ENCODE measurements around the gene IPCEF1. TPM values are rescaled to one million over a fixed set of nuclear protein-coding genes. Genes with fewer than 3 reads are reported as not detected.

IPCEF1 gene
- total RNA-seq, 4 donors from 2014 or later, result 34.4 to 86.4 (median 73.6) TPM

GRCh38 chr6:154258064-154258757 is 98.4 kb downstream of the IPCEF1 start:
- Histone ChIP-seq H3K9me3 (no peaks in the 10 kb centered on the region), H3K27ac (no peak overlapping the region)

GRCh38 chr6:154257067-154257466 is 99.5 kb downstream of the IPCEF1 start:
- intact Hi-C loops (cut with DNase I), result no loop called here
- Histone ChIP-seq H3K27ac (no peak overlapping the region), H3K9me3 (no peaks in the 10 kb centered on the region), H3K36me3 (no peaks in the 10 kb centered on the region), H3K4me3 (replicated peaks in 1 of 3) (no peak overlapping the region), H3K27me3 (no peaks in the 10 kb centered on the region), H3K4me1 (no peaks in the 10 kb centered on the region)
- TF ChIP-seq, protein P1, sequence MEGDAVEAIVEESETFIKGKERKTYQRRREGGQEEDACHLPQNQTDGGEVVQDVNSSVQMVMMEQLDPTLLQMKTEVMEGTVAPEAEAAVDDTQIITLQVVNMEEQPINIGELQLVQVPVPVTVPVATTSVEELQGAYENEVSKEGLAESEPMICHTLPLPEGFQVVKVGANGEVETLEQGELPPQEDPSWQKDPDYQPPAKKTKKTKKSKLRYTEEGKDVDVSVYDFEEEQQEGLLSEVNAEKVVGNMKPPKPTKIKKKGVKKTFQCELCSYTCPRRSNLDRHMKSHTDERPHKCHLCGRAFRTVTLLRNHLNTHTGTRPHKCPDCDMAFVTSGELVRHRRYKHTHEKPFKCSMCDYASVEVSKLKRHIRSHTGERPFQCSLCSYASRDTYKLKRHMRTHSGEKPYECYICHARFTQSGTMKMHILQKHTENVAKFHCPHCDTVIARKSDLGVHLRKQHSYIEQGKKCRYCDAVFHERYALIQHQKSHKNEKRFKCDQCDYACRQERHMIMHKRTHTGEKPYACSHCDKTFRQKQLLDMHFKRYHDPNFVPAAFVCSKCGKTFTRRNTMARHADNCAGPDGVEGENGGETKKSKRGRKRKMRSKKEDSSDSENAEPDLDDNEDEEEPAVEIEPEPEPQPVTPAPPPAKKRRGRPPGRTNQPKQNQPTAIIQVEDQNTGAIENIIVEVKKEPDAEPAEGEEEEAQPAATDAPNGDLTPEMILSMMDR (IDR thresholded peaks at IDR 0.05), result no peak
- TF ChIP-seq POLR2A (IDR thresholded peaks at IDR 0.05), result no peak
- WGBS, 2 donors, result 70 to 81% methylated on average over 1 of the region's 1 CpG
- no peak for DNase-seq

More at GRCh38 chr6:154258064-154258757, 98.4 kb downstream of the IPCEF1 start:
- intact Hi-C loops (cut with DNase I), result no loop called here
- WGBS, 2 donors, result 93% methylated on average over 4 of the region's 4 CpGs
- Histone ChIP-seq H3K4me3 (replicated peaks in 1 of 3) (no peak overlapping the region), H3K36me3 (no peaks in the 10 kb centered on the region), H3K27me3 (no peaks in the 10 kb centered on the region), H3K4me1 (no peaks in the 10 kb centered on the region)
- TF ChIP-seq POLR2A (IDR thresholded peaks at IDR 0.05), result no peak
- TF ChIP-seq, protein P1 (IDR thresholded peaks at IDR 0.05), result no peak
- DNase-seq, result no peak

GRCh38 chr6:154252678-154253077 is 103.9 kb downstream of the IPCEF1 start:
- no peaks in the 10 kb centered on the region for H3K9me3 ChIP-seq
- DNase-seq, result no peak
- 70 to 85% methylated on average over 3 of the region's 3 CpGs for WGBS, 2 donors
- H3K4me1 ChIP-seq, result no peaks in the 10 kb centered on the region
- TF ChIP-seq, protein P1 (IDR thresholded peaks at IDR 0.05), result no peak
- no peak for TF ChIP-seq POLR2A (IDR thresholded peaks at IDR 0.05)
- no peak overlapping the region for H3K27ac ChIP-seq
- no peaks in the 10 kb centered on the region for H3K36me3 ChIP-seq
- no peak overlapping the region for H3K4me3 ChIP-seq (replicated peaks in 1 of 3)
- intact Hi-C loops (cut with DNase I), result no loop called here
- no peaks in the 10 kb centered on the region for H3K27me3 ChIP-seq

DNA sequence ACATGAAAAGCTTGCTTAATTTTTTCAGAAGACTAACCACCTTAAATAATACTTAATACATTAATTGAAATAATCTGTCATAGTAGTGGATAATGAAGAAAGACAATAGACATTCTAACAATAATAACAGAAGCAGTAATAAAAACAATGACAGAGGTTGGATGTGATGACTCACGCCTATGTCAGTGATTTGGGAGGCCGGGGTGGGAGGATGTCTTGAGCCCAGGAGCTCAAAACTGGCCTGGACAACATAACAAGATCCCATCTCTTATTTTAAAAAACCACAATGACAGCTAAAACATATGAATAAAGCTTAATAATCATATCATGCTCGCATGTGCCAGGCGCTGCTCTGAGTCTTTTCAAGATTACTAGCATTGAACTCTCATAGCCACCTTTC is 105.5 kb downstream of the IPCEF1 start:
- intact Hi-C loops (cut with DNase I), result no loop called here
- no peak for DNase-seq
- WGBS, 2 donors, result 87 to 88% methylated on average over 4 of the region's 4 CpGs
- Histone ChIP-seq H3K9me3 (no peaks in the 10 kb centered on the region), H3K27ac (no peak overlapping the region), H3K27me3 (no peaks in the 10 kb centered on the region), H3K4me3 (replicated peaks in 1 of 3) (no peak overlapping the region), H3K36me3 (peaks cover 0 to 3% of the 10 kb centered on the region in 2 donors), H3K4me1 (no peaks in the 10 kb centered on the region)
- TF ChIP-seq, protein P1 (IDR thresholded peaks at IDR 0.05), result no peak
- TF ChIP-seq POLR2A (IDR thresholded peaks at IDR 0.05), result no peak

- Histone ChIP-seq H3K9me3 (no peaks in the 10 kb centered on the region), H3K4me3 (replicated peaks in 1 of 3) (no peak overlapping the region), H3K36me3 (peaks cover 0 to 3% of the 10 kb centered on the region in 2 donors), H3K27ac (peak overlapping the region in 1 of 3 donors; percentile 13), H3K27me3 (no peaks in the 10 kb centered on the region), H3K4me1 (peaks cover 0 to under 1% of the 10 kb centered on the region in 2 donors)
- intact Hi-C loops (cut with DNase I), result no loop called here
- TF ChIP-seq, protein P1 (IDR thresholded peaks at IDR 0.05), result no peak
- TF ChIP-seq POLR2A (IDR thresholded peaks at IDR 0.05), result no peak
- 79 to 89% methylated on average over 8 of the region's 8 CpGs for WGBS, 2 donors
- no peak for DNase-seq
Observed at GRCh38 chr6:154249499-154250298, 106.9 kb downstream of the IPCEF1 start.

Measured in thyroid gland (tissue), 4 donors.